ENCODE results near the gene NSD2.

NSD2 gene

DNA sequence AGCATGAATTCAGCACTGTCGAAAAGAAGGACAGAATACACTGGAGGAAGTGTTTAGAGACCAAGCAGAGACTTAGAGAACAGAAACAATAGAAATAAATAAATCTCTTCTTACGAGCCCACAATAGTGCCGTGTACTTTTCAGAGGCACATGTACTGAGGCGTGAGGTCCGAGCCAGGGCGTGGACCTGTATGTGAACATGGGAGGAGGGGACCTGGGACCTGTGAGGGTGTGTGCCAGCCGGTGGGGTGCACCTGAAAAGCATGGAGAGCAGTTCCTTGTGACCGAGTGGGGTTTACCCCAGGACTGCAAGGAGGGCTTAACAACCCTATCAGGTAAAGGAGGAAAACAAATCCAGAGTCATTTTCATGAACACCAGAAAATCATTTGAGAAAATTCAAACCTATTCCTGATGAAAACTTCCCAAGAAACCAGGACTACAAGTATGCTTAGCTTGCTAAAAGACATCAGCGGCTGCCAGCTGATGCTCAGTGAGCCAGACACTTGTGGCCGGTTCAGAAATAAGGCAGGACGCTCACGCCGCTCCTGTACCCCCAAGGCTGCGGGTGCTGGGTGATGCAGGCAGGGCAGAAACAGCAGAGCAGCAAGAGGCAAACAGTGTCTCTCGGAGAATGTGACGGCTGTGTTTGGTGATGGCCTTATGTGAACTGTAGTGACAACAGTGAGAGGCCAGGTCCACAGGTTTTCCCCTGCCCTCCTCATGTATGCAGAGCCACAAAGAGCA is 100.4 kb downstream of the NSD2 start:
- Mint-ChIP-seq H3K9me3 (no peaks in the 10 kb centered on the region), H3K4me3 (no peak overlapping the region), H3K27me3 (no peaks in the 10 kb centered on the region), H3K36me3 (peaks cover 69% of the 10 kb centered on the region), H3K27ac (no peak overlapping the region), H3K4me1 (no peaks in the 10 kb centered on the region)
- no peak for ATAC-seq

- Mint-ChIP-seq H3K4me1 (no peaks in the 10 kb centered on the region), H3K4me3 (no peak overlapping the region), H3K36me3 (peaks cover 75% of the 10 kb centered on the region), H3K9me3 (no peaks in the 10 kb centered on the region), H3K27ac (no peak overlapping the region), H3K27me3 (no peaks in the 10 kb centered on the region)
- no peak for ATAC-seq
These were observed 101.2 kb downstream of the NSD2 start for GRCh38 chr4:1972414-1972813.

DNA sequence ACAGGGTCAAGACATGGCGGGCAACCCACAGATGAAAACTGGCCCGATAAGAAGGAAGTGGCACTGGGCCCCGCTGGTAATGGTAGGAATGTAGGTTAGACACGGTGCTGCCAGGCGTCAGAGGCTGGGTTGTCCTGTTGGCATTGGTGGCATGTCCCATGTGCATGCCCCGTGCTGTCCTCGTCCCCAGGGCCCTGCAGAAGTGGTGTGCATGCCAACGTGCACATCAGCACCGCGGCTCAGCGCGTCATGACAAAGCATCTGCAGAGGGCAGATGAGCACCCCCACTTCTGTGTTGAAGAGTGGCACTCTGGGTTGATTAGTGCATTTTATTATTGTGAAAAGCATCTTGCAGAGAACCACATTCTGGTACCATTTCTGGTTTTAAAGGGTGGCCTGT is 102.0 kb downstream of the NSD2 start:
- H3K9me3 Mint-ChIP-seq, result no peaks in the 10 kb centered on the region
- no peak overlapping the region for H3K4me3 Mint-ChIP-seq
- ATAC-seq, result no peak
- peaks cover 80% of the 10 kb centered on the region for H3K36me3 Mint-ChIP-seq
- H3K27ac Mint-ChIP-seq, result no peak overlapping the region
- H3K27me3 Mint-ChIP-seq, result no peaks in the 10 kb centered on the region
- H3K4me1 Mint-ChIP-seq, result no peaks in the 10 kb centered on the region

GRCh38 chr4:1973661-1974060 is 102.5 kb downstream of the NSD2 start:
- no peaks in the 10 kb centered on the region for H3K27me3 Mint-ChIP-seq
- H3K4me3 Mint-ChIP-seq, result no peak overlapping the region
- no peak for ATAC-seq
- H3K36me3 Mint-ChIP-seq, result peaks cover 80% of the 10 kb centered on the region
- no peaks in the 10 kb centered on the region for H3K4me1 Mint-ChIP-seq
- no peaks in the 10 kb centered on the region for H3K9me3 Mint-ChIP-seq
- H3K27ac Mint-ChIP-seq, result no peak overlapping the region

DNA sequence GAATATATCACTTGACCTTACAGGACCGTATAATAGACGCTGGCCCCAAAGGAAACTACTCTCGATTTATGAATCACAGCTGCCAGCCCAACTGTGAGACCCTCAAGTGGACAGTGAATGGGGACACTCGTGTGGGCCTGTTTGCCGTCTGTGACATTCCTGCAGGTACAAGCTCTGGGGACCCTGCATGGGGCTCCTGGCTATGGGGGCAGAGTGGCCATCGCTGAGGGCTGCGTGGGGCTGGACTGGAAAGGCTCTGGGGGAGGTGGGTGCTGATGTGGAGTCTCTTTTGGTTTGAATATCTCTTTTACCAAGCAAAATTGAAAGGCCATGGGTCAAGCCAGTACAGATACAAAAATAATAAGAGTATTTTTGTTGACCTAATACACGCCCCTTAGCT is 103.6 kb downstream of the NSD2 start:
- H3K27me3 Mint-ChIP-seq, result no peaks in the 10 kb centered on the region
- peaks cover 84% of the 10 kb centered on the region for H3K36me3 Mint-ChIP-seq
- no peak for ATAC-seq
- H3K4me1 Mint-ChIP-seq, result no peaks in the 10 kb centered on the region
- H3K9me3 Mint-ChIP-seq, result no peaks in the 10 kb centered on the region
- H3K27ac Mint-ChIP-seq, result no peak overlapping the region
- no peak overlapping the region for H3K4me3 Mint-ChIP-seq

DNA sequence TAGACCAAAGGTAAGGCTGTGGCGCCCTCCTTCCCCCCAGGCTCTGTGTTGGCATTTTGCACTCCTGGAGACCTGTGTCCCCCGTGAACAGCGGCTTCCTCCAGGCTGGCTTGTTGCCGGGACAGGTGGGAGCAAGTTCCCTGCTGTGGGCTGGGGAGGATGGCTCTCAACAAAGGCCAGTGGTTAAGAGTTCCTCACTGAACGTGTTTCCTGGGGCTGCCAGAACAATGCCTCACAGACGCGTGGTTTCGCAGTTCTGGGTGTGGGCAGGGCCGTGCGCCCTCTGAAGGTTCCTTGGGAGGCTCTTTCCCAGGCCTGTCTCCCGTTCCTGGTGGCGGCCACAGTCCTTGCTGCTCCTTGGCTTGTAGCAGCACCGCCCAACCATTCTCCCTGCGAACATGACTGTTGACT is 104.2 kb downstream of the NSD2 start:
- H3K4me3 Mint-ChIP-seq, result no peak overlapping the region

GRCh38 chr4:1975880-1976279 is 104.7 kb downstream of the NSD2 start:
- Mint-ChIP-seq H3K4me3 (no peak overlapping the region), H3K36me3 (peaks cover 84% of the 10 kb centered on the region)
- ATAC-seq, result no peak

More for the DNA sequence above, 104.2 kb downstream of the NSD2 start:
- Mint-ChIP-seq H3K27me3 (no peaks in the 10 kb centered on the region), H3K36me3 (peaks cover 83% of the 10 kb centered on the region), H3K4me1 (no peaks in the 10 kb centered on the region), H3K9me3 (no peaks in the 10 kb centered on the region), H3K27ac (no peak overlapping the region)
- no peak for ATAC-seq

DNA sequence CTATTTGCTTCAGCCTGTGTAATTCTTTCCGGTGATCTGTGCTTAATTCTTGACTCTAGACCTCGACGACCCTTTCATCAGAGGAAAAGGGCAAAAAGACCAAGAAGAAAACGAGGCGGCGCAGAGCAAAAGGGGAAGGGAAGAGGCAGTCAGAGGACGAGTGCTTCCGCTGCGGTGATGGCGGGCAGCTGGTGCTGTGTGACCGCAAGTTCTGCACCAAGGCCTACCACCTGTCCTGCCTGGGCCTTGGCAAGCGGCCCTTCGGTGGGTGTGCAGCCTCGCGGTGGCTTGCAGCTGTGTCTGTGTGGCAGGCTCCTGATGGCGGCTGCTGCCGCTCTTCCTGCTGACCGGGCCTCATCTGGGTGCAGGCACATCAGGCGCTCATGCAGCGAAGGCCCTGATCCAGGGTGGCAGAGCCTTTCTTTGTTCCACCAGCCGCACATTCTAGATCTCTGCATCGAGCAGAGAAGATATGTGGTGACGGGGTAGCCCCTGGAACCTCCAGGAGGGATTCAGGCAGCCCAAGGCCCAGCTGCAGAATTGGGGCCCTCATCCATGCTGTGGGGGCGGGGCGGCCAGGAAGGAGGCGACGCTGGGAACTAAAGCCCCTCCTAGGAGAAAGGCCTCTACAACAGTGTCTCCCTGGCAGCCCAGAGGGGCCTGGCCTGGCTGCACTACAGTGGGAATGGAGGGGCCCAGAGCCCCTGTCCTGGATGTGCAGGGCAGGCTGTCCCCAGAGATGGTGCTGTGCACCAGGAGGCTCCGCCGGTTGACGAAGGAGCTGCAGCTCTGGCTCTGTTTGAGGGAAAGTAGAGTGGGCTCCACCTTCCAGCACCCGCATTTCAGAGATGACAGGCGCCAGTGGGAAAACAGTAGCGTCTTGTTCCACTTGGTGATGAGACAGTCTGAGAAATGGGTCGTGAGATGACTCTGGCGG is 105.5 kb downstream of the NSD2 start:
- Mint-ChIP-seq H3K4me3 (no peak overlapping the region), H3K36me3 (peaks cover 86% of the 10 kb centered on the region), H3K27ac (no peak overlapping the region), H3K9me3 (no peaks in the 10 kb centered on the region), H3K4me1 (no peaks in the 10 kb centered on the region), H3K27me3 (no peaks in the 10 kb centered on the region)
- ATAC-seq, result no peak

More at GRCh38 chr4:1975880-1976279, 104.7 kb downstream of the NSD2 start:
- no peak overlapping the region for H3K27ac Mint-ChIP-seq
- no peaks in the 10 kb centered on the region for H3K27me3 Mint-ChIP-seq
- H3K4me1 Mint-ChIP-seq, result no peaks in the 10 kb centered on the region
- no peaks in the 10 kb centered on the region for H3K9me3 Mint-ChIP-seq

DNA sequence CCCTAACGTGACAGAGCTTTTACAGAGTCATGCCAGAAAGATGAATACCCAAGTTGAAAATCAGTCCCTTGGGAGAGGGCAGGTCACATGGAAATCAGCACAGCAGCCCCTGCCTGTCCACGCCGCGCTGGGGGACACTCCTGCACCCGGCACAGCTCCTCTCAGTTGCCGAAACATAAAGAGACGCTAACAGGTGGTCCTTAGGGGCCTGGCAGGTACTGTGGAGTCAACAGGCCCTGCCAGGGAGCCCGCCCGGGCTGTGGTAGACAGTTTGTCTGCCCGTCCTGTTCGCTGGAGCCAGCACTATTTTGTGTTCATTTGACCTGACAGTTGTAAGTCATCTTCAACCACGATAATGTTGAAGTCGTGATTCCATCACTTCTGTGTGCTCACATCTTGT is 107.0 kb downstream of the NSD2 start:
- no peak for ATAC-seq
- no peaks in the 10 kb centered on the region for H3K4me1 Mint-ChIP-seq
- peaks cover 89% of the 10 kb centered on the region for H3K36me3 Mint-ChIP-seq
- H3K27ac Mint-ChIP-seq, result no peak overlapping the region
- no peak overlapping the region for H3K4me3 Mint-ChIP-seq
- H3K9me3 Mint-ChIP-seq, result no peaks in the 10 kb centered on the region
- H3K27me3 Mint-ChIP-seq, result no peaks in the 10 kb centered on the region

- H3K27ac Mint-ChIP-seq, result no peak overlapping the region
- no peaks in the 10 kb centered on the region for H3K4me1 Mint-ChIP-seq
- no peaks in the 10 kb centered on the region for H3K27me3 Mint-ChIP-seq
- H3K36me3 Mint-ChIP-seq, result peaks cover 85% of the 10 kb centered on the region
- H3K9me3 Mint-ChIP-seq, result no peaks in the 10 kb centered on the region
- H3K4me3 Mint-ChIP-seq, result no peak overlapping the region
- no peak for ATAC-seq
These were observed 107.7 kb downstream of the NSD2 start for GRCh38 chr4:1978741-1979476.

- Mint-ChIP-seq H3K27ac (no peak overlapping the region), H3K36me3 (peaks cover 78% of the 10 kb centered on the region)
- no peak for ATAC-seq
These were observed 108.4 kb downstream of the NSD2 start for GRCh38 chr4:1979477-1980196.

GRCh38 chr4:1980561-1981041 is 109.4 kb downstream of the NSD2 start:
- Mint-ChIP-seq H3K4me3 (no peak overlapping the region), H3K27me3 (no peaks in the 10 kb centered on the region), H3K36me3 (peaks cover 68% of the 10 kb centered on the region), H3K9me3 (no peaks in the 10 kb centered on the region), H3K4me1 (peaks cover 8% of the 10 kb centered on the region), H3K27ac (no peak overlapping the region)
- ATAC-seq, result no peak

More at GRCh38 chr4:1979477-1980196, 108.4 kb downstream of the NSD2 start:
- H3K9me3 Mint-ChIP-seq, result no peaks in the 10 kb centered on the region
- peaks cover 5% of the 10 kb centered on the region for H3K4me1 Mint-ChIP-seq
- H3K4me3 Mint-ChIP-seq, result no peak overlapping the region
- H3K27me3 Mint-ChIP-seq, result no peaks in the 10 kb centered on the region

DNA sequence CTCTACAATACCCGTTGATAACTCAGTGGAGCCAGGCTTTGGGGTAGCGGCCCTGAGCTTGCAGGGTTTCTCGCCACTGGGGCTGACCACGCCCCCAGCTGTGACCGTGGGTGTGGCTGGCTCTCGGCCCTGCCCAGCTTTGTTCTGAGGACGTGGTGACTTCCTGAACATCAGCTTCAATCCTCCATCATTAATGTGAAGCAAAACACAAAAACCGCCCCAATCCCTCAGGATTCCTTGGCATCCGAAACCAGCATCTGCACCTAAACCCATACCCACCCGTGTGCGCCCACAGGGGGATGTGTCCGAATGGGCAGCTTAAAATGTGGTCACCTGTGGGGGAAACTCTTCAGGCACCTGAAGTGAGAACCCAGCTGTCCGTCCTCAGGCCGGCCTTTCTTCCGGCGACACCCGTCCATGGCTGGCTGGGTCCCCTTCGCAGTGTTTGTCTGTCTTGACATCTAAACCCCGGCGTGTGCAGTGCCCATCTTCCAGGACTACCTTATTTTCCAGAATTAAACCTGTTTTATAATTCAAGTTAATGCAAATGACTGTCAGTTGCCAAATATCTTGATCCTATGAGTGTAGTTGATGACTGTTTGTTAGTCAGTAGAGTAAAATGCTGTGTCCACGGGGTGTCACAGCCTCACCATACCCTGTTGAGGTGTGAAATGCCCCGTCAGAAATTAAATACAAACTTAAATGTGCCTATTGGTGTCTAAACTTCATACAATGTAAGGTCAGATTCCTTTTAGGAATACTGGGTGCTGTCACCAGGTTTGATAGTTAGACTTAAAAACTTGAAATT is 110.3 kb downstream of the NSD2 start:
- Mint-ChIP-seq H3K9me3 (no peaks in the 10 kb centered on the region), H3K27me3 (no peaks in the 10 kb centered on the region), H3K4me3 (no peak overlapping the region), H3K27ac (no peak overlapping the region), H3K4me1 (peaks cover 8% of the 10 kb centered on the region), H3K36me3 (peaks cover 59% of the 10 kb centered on the region)
- ATAC-seq, result no peak
